Caco-2 (cell line): Measurements from ENCODE around the gene MMP11. TPM values are rescaled to one million over a fixed set of nuclear protein-coding genes. Genes with fewer than 3 reads are reported as not detected.

Source experiments
- BruUV-seq: library from RNA; stranded (reverse); fragments of 400-500 nt; replicated peaks from 2 replicates; lab custom pipeline; 2021; lab: Mats Ljungman, UMichigan
- CTCF ChIA-PET: fragments of 300-600 bp; sonication (Branson Sonifier 250); formaldehyde crosslinking; loops from one replicate; lab custom pipeline; 2022; ENCODE audit warnings: antibody characterized with exemption; lab: Charles Lee
- POLR2A ChIA-PET: fragments of 300-600 bp; sonication (Branson Sonifier 250); formaldehyde crosslinking; loops from one replicate; lab custom pipeline; 2022; ENCODE audit warnings: antibody characterized with exemption; lab: Charles Lee
- DNase-seq, 2 experiments: peaks; one replicate each; pipeline versions ENCODE4 v3.0.0 to v3.0.0-alpha.2; 2020 to 2022
- H3K27me3 ChIP-seq: replicated peaks from 2 replicates; pipeline ENCODE4 v1.6.0; 2011; ENCODE audit warnings: low read length; ENCODE audit not compliant: control insufficient read depth, insufficient read depth
- H3K36me3 ChIP-seq: 2 replicates; pipeline ENCODE4 v1.5.1; 2011; ENCODE audit warnings: low read length; ENCODE audit not compliant: control insufficient read depth, insufficient read depth
- H3K4me1 ChIP-seq: fragments of 250-450 bp; sonication (Bioruptor Pico); 2 replicates; pipeline ENCODE4 v1.5.1; 2020; ENCODE audit warnings: mild to moderate bottlenecking
- H3K4me3 ChIP-seq: 2 replicates; pipeline ENCODE4 v1.5.1; 2011; ENCODE audit warnings: low read depth, mild to moderate bottlenecking, control low read depth, low read length
- H3K9me3 ChIP-seq: fragments of 250-450 bp; sonication (Bioruptor Pico); 2 replicates; pipeline ENCODE4 v1.5.1; 2020; ENCODE audit warnings: mild to moderate bottlenecking, moderate library complexity
- H3K27ac Mint-ChIP-seq: one replicate; pipeline ENCODE4 v1.8.0; 2022; ENCODE audit warnings: mixed read lengths; ENCODE audit not compliant: unreplicated experiment
- H3K27me3 Mint-ChIP-seq: one replicate; pipeline ENCODE4 v1.8.0; 2022; ENCODE audit warnings: mixed read lengths; ENCODE audit not compliant: insufficient read depth, unreplicated experiment
- H3K36me3 Mint-ChIP-seq: one replicate; pipeline ENCODE4 v1.8.0; 2022; ENCODE audit warnings: mild to moderate bottlenecking, mixed read lengths; ENCODE audit not compliant: insufficient read depth, unreplicated experiment
- H3K4me1 Mint-ChIP-seq: one replicate; pipeline ENCODE4 v1.8.0; 2022; ENCODE audit warnings: low read depth, mixed read lengths; ENCODE audit not compliant: unreplicated experiment
- H3K4me3 Mint-ChIP-seq: one replicate; pipeline ENCODE4 v1.8.0; 2022; ENCODE audit warnings: mild to moderate bottlenecking, moderate library complexity, mixed read lengths; ENCODE audit not compliant: unreplicated experiment
- H3K9me3 Mint-ChIP-seq: one replicate; pipeline ENCODE4 v1.8.0; 2022; ENCODE audit warnings: mixed read lengths; ENCODE audit not compliant: unreplicated experiment
- intact Hi-C: fragments of 100-400 bp; cut with micrococcal nuclease; formaldehyde crosslinking; loops from one replicate; pipeline ENCODE4 v1.10.0; 2022; ENCODE audit not compliant: unreplicated experiment
- total RNA-seq: library from RNA; stranded (reverse); gene quantifications from 2 replicates; pipeline ENCODE4 v1.2.3, GENCODE V29; 2022
- TF ChIP-seq, protein P1 (sequence below), 2 experiments: fragments of 200-600 bp in 1 of 2; IDR thresholded peaks; 1 replicate in 1 of 2; 2 replicates in 1 of 2; pipeline versions ENCODE4 v1.5.1 to v1.8.0; 2011 to 2022; ENCODE audit warnings: antibody characterized with exemption in 1 of 2, control low read depth in 1 of 2, inconsistent platforms in 1 of 2, low read depth in 1 of 2, low read length in 1 of 2, mild to moderate bottlenecking in 1 of 2, moderate library complexity in 1 of 2; ENCODE audit not compliant: insufficient read depth in 1 of 2, severe bottlenecking in 1 of 2, unreplicated experiment in 1 of 2

The MMP11 gene
- total RNA-seq, 1 experiment from 2014 or later, result 11.6 TPM

DNA sequence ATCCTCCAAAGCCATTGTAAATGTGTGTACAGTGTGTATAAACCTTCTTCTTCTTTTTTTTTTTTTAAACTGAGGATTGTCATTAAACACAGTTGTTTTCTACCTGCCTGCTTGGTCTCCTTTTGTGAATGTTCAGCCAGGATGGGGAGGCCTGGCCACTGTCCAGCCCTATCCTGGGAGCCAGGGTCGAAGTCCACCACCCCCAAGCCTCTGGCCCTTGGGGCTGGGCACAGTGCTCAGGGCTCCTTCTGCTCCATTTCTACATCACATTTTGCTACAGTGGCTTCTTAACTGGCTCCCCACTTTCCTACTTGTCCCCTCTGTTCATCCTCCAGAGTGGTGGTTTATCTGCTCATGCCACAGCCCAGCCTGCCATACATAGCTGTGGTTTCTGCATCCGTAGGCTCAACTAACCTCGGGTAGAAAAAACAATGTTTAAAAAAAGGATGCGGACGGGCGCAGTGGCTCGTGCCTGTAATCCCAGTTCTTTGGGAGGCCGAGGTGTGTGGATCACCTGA is 11.6 kb downstream of the MMP11 start:
- intact Hi-C loops, result no loop called here
- H3K4me1 Mint-ChIP-seq, result peaks cover 8% of the 10 kb centered on the region
- Histone ChIP-seq H3K4me3 (no peak overlapping the region), H3K4me1 (peaks cover 23% of the 10 kb centered on the region), H3K27me3 (no peaks in the 10 kb centered on the region), H3K9me3 (no peaks in the 10 kb centered on the region), H3K36me3 (no peaks in the 10 kb centered on the region)
- no peaks in the 10 kb centered on the region for H3K27me3 Mint-ChIP-seq
- H3K4me3 Mint-ChIP-seq, result no peak overlapping the region
- no TSS peak for BruUV-seq
- no peak for DNase-seq
- no peak overlapping the region for H3K27ac Mint-ChIP-seq
- no peaks in the 10 kb centered on the region for H3K9me3 Mint-ChIP-seq
- TF ChIP-seq, protein P1, sequence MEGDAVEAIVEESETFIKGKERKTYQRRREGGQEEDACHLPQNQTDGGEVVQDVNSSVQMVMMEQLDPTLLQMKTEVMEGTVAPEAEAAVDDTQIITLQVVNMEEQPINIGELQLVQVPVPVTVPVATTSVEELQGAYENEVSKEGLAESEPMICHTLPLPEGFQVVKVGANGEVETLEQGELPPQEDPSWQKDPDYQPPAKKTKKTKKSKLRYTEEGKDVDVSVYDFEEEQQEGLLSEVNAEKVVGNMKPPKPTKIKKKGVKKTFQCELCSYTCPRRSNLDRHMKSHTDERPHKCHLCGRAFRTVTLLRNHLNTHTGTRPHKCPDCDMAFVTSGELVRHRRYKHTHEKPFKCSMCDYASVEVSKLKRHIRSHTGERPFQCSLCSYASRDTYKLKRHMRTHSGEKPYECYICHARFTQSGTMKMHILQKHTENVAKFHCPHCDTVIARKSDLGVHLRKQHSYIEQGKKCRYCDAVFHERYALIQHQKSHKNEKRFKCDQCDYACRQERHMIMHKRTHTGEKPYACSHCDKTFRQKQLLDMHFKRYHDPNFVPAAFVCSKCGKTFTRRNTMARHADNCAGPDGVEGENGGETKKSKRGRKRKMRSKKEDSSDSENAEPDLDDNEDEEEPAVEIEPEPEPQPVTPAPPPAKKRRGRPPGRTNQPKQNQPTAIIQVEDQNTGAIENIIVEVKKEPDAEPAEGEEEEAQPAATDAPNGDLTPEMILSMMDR (IDR thresholded peaks at IDR 0.05; ENCODE audit: insufficient read depth in 1 of 2, low read depth in 1 of 2, low read length in 1 of 2, severe bottlenecking in 1 of 2, unreplicated experiment in 1 of 2), result no peak
- CTCF ChIA-PET, result no interaction called here
- POLR2A ChIA-PET, result no interaction called here
- peaks cover 5% of the 10 kb centered on the region for H3K36me3 Mint-ChIP-seq

- BruUV-seq, result TSS peak; percentile 87
- Histone ChIP-seq H3K9me3 (no peaks in the 10 kb centered on the region), H3K36me3 (no peaks in the 10 kb centered on the region; the same call in 1 of the 2 replicates), H3K4me3 (peak overlapping the region; percentile 20), H3K4me1 (peaks cover 20% of the 10 kb centered on the region), H3K27me3 (no peaks in the 10 kb centered on the region)
- no peaks in the 10 kb centered on the region for H3K27me3 Mint-ChIP-seq
- H3K36me3 Mint-ChIP-seq, result peaks cover 10% of the 10 kb centered on the region
- peaks cover 4% of the 10 kb centered on the region for H3K4me1 Mint-ChIP-seq
- intact Hi-C loops, result loop anchor here (2.0 kb wide), 1 partner anchor 13 kb away; the partner anchor contains the start of gene MMP11
- ChIA-PET POLR2A (no interaction called here), CTCF (interaction anchor here (0.6 kb wide), 1 partner anchor 728 kb away, joined by 3 read pairs; no protein-coding TSS in a partner anchor)
- no peak for DNase-seq
- peak overlapping the region; percentile 36 for H3K27ac Mint-ChIP-seq
- H3K4me3 Mint-ChIP-seq, result peak overlapping the region; percentile 89
- TF ChIP-seq, protein P1 (IDR thresholded peaks at IDR 0.05; ENCODE audit: insufficient read depth in 1 of 2, low read depth in 1 of 2, low read length in 1 of 2, severe bottlenecking in 1 of 2, unreplicated experiment in 1 of 2), result no peak
- H3K9me3 Mint-ChIP-seq, result no peaks in the 10 kb centered on the region
These were observed 13.6 kb downstream of the MMP11 start for GRCh38 chr22:23786261-23786710.

DNA sequence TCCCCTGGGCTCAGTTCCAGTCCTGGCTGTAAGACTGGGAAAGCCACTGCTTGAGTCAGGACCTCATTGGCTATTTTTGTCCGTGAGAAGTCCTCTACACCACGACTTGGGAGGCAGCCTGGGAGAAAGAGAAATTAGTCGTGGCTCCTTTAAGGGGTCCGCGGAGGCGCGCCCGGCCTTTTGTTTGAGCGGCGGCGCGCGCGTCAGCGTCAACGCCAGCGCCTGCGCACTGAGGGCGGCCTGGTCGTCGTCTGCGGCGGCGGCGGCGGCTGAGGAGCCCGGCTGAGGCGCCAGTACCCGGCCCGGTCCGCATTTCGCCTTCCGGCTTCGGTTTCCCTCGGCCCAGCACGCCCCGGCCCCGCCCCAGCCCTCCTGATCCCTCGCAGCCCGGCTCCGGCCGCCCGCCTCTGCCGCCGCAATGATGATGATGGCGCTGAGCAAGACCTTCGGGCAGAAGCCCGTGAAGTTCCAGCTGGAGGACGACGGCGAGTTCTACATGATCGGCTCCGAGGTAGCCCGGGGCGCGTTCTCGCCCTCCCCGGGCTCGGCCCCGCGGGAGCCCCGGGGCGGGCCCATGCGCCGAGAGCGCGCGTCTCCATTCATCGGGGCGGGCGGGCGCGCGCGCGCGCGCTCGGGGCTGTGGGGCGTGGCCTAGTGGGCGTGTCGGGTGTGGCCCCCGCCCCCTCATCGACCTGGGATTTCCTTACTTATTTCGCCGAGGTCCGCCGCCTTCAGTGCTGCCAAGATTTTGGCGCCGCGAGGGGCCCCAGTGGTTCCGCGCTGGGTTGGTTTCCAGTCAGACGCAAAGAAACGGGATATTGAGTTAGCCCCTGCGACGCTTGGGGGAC is 14.3 kb downstream of the MMP11 start, which contains the start of gene SMARCB1:
TSS of gene SMARCB1 (plus strand) at position 215 of the 848 bp plus-strand sequence. CDS start at position 419, 204 bp downstream.
- no peaks in the 10 kb centered on the region for H3K9me3 ChIP-seq
- H3K27ac Mint-ChIP-seq, result peak within 1 kb of the TSS; percentile 36
- intact Hi-C loops, result loop anchor here (1.0 to 2.0 kb wide), 2 partner anchors 14 to 19 kb away; partner anchors contain the start of gene MMP11
- peaks cover 9% of the 10 kb centered on the region for H3K36me3 Mint-ChIP-seq
- no peaks in the 10 kb centered on the region for H3K4me1 Mint-ChIP-seq
- BruUV-seq, result no TSS peak
- TF ChIP-seq, protein P1 (IDR thresholded peaks at IDR 0.05; ENCODE audit: insufficient read depth in 1 of 2, low read depth in 1 of 2, low read length in 1 of 2, severe bottlenecking in 1 of 2, unreplicated experiment in 1 of 2), result no peak
- peak within 1 kb of the TSS; percentile 89 for H3K4me3 Mint-ChIP-seq
- peaks cover 13% of the 10 kb centered on the region for H3K4me1 ChIP-seq
- POLR2A ChIA-PET, result interaction anchor here (0.7 to 0.8 kb wide), 2 partner anchors 12 to 16 kb away, joined by 3 read pairs; no protein-coding TSS in a partner anchor
- H3K9me3 Mint-ChIP-seq, result no peaks in the 10 kb centered on the region
- DNase-seq, result peak; percentile 84 to 91
- H3K36me3 ChIP-seq, result no peaks in the 10 kb centered on the region; the same call in 1 of the 2 replicates
- no peaks in the 10 kb centered on the region for H3K27me3 Mint-ChIP-seq
- H3K4me3 ChIP-seq, result peak within 1 kb of the TSS; percentile 94
- no peaks in the 10 kb centered on the region for H3K27me3 ChIP-seq
- CTCF ChIA-PET, result interaction anchor here (1.2 kb wide), 1 partner anchor 63 kb away, joined by 3 read pairs; no protein-coding TSS in a partner anchor
